HL-60 (cell line): ENCODE data around the gene JMJD4.

Experiments
- TF ChIP-seq, protein P1 (sequence below): IDR thresholded peaks from 2 replicates; pipeline ENCODE4 v1.6.1; 2012; ENCODE audit warnings: low read depth; ENCODE audit not compliant: insufficient replicate concordance
- TF ChIP-seq, protein P2 (sequence below): IDR thresholded peaks from one replicate; pipeline ENCODE4 v1.5.1; 2011; ENCODE audit warnings: low read length, control low read depth, inconsistent platforms; ENCODE audit not compliant: insufficient read depth

DNA sequence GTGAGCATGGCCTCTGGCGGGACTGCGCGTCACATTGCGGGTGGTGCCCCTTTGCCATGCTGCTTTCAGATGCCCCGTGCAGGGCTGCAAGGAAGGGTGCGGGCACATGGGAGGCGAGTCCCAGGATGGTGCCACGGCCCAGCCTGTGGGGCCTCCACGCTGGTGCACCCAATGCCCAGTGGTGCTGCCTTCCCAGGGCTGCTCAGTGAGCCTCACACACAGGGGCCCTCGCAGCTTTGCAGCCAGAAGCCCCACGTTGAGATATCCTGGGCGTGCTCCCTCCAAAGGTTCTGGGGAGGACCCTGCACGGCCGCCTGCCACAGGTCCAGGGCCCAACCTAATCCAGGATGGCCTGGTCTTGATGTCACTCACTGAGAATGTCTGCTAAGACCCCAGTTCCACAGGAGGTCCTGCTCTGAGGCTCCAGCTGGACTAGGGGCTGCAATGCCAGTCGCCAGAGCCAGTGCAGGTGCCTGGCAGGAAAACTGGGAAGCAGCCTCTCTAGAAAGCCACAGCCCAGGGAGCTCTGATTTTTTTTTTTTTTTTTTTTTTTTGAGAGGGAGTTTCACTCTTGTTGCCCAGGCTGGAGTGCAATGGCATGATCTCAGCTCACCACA is 46.3 kb upstream of the JMJD4 start:
- TF ChIP-seq, protein P1, sequence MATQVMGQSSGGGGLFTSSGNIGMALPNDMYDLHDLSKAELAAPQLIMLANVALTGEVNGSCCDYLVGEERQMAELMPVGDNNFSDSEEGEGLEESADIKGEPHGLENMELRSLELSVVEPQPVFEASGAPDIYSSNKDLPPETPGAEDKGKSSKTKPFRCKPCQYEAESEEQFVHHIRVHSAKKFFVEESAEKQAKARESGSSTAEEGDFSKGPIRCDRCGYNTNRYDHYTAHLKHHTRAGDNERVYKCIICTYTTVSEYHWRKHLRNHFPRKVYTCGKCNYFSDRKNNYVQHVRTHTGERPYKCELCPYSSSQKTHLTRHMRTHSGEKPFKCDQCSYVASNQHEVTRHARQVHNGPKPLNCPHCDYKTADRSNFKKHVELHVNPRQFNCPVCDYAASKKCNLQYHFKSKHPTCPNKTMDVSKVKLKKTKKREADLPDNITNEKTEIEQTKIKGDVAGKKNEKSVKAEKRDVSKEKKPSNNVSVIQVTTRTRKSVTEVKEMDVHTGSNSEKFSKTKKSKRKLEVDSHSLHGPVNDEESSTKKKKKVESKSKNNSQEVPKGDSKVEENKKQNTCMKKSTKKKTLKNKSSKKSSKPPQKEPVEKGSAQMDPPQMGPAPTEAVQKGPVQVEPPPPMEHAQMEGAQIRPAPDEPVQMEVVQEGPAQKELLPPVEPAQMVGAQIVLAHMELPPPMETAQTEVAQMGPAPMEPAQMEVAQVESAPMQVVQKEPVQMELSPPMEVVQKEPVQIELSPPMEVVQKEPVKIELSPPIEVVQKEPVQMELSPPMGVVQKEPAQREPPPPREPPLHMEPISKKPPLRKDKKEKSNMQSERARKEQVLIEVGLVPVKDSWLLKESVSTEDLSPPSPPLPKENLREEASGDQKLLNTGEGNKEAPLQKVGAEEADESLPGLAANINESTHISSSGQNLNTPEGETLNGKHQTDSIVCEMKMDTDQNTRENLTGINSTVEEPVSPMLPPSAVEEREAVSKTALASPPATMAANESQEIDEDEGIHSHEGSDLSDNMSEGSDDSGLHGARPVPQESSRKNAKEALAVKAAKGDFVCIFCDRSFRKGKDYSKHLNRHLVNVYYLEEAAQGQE = no peak
- TF ChIP-seq, protein P2, sequence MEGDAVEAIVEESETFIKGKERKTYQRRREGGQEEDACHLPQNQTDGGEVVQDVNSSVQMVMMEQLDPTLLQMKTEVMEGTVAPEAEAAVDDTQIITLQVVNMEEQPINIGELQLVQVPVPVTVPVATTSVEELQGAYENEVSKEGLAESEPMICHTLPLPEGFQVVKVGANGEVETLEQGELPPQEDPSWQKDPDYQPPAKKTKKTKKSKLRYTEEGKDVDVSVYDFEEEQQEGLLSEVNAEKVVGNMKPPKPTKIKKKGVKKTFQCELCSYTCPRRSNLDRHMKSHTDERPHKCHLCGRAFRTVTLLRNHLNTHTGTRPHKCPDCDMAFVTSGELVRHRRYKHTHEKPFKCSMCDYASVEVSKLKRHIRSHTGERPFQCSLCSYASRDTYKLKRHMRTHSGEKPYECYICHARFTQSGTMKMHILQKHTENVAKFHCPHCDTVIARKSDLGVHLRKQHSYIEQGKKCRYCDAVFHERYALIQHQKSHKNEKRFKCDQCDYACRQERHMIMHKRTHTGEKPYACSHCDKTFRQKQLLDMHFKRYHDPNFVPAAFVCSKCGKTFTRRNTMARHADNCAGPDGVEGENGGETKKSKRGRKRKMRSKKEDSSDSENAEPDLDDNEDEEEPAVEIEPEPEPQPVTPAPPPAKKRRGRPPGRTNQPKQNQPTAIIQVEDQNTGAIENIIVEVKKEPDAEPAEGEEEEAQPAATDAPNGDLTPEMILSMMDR = no peak
